CD4-positive, alpha-beta T cell (primary cell): ENCODE measurements around the gene DYNLT2B. TPM values are rescaled to one million over a fixed set of nuclear protein-coding genes. Genes with fewer than 3 reads are reported as not detected.

Experiments used
- ATAC-seq: fragments of 200-7000 bp; cut with Tn5 transposase; one replicate; pipeline ENCODE4 v1.10.0; 2022; ENCODE audit warnings: mild to moderate bottlenecking; ENCODE audit not compliant: poor library complexity
- CTCF ChIA-PET: fragments of 350-600 bp; sonication (Branson Sonifier 250); formaldehyde crosslinking; loops from one replicate; lab custom pipeline; 2021; ENCODE audit warnings: antibody characterized with exemption, inconsistent platforms; lab: Charles Lee
- POLR2A ChIA-PET: fragments of 350-600 bp; sonication (Branson Sonifier 250); formaldehyde crosslinking; loops from one replicate; lab custom pipeline; 2021; ENCODE audit warnings: antibody characterized with exemption, inconsistent platforms; lab: Charles Lee
- DNase-seq, 14 experiments: peaks; one replicate each; pipeline ENCODE4 v3.0.0-alpha.2; 2013 to 2020; ENCODE audit warnings: mixed read lengths in 2 of 14
- H3K27ac ChIP-seq, 2 donors: one replicate each; pipeline versions ENCODE4 v1.5.1 to v1.7.0; 2013; ENCODE audit warnings: low read length in 2 of 2, low read depth in 1 of 2, mild to moderate bottlenecking in 1 of 2
- H3K27me3 ChIP-seq, 2 experiments: 1 replicate in 1 of 2; 2 replicates in 1 of 2; pipeline versions ENCODE4 v1.6.1 to v1.7.0; 2013; ENCODE audit warnings: low read length in 2 of 2, control low read depth in 1 of 2, mild to moderate bottlenecking in 1 of 2, moderate library complexity in 1 of 2; ENCODE audit not compliant: insufficient read depth in 2 of 2, control insufficient read depth in 1 of 2
- H3K36me3 ChIP-seq: one replicate; pipeline ENCODE4 v1.6.1; 2013; ENCODE audit warnings: low read length, control low read depth; ENCODE audit not compliant: insufficient read depth
- H3K4me1 ChIP-seq: one replicate; pipeline ENCODE4 v1.6.1; 2013; ENCODE audit warnings: low read length, control low read depth; ENCODE audit not compliant: insufficient read depth
- H3K4me3 ChIP-seq: one replicate; pipeline ENCODE4 v1.5.1; 2013; ENCODE audit warnings: mild to moderate bottlenecking, low read length, moderate library complexity
- H3K9me3 ChIP-seq, 2 experiments: 1 replicate in 1 of 2; 2 replicates in 1 of 2; pipeline versions ENCODE4 v1.6.1 to v1.7.0; 2013; ENCODE audit warnings: low read length in 2 of 2, mild to moderate bottlenecking in 2 of 2, control low read depth in 1 of 2, moderate library complexity in 1 of 2; ENCODE audit not compliant: control insufficient read depth in 1 of 2, insufficient read depth in 1 of 2
- H3K27ac Mint-ChIP-seq: one replicate; pipeline ENCODE4 v1.8.0; 2020; ENCODE audit warnings: mixed read lengths
- H3K27me3 Mint-ChIP-seq: one replicate; pipeline ENCODE4 v1.8.0; 2021; ENCODE audit warnings: mixed read lengths
- H3K36me3 Mint-ChIP-seq: one replicate; pipeline ENCODE4 v1.8.0; 2021; ENCODE audit warnings: low read depth, mixed read lengths
- H3K4me1 Mint-ChIP-seq: one replicate; pipeline ENCODE4 v1.8.0; 2021; ENCODE audit warnings: low read depth, mixed read lengths
- H3K4me3 Mint-ChIP-seq: one replicate; pipeline ENCODE4 v1.8.0; 2020; ENCODE audit warnings: mild to moderate bottlenecking, mixed read lengths
- H3K9me3 Mint-ChIP-seq: one replicate; pipeline ENCODE4 v1.8.0; 2020; ENCODE audit warnings: mixed read lengths
- CTCF ChIP-seq: fragments of 200-600 bp; IDR thresholded peaks from one replicate; pipeline ENCODE4 v1.8.0; 2022; ENCODE audit warnings: antibody characterized with exemption, mild to moderate bottlenecking
- intact Hi-C, 2 experiments: fragments of 100-400 bp; cut with DNase I in 1 of 2; cut with micrococcal nuclease in 1 of 2; formaldehyde crosslinking; loops; one replicate each; pipeline versions ENCODE4 v1.15.1 to v1.9.0; 2023 to 2025; cut with DNase I, micrococcal nuclease
- total RNA-seq, 174 experiments: library from RNA in 2 of 174; stranded (reverse) in 2 of 174; gene quantifications; one replicate each; pipeline ENCODE4 v1.2.3 and lab custom pipeline; 2021 to 2026

The DYNLT2B gene
- total RNA-seq, 2 experiments from 2014 or later = 4.5 to 4.6 TPM

- Histone ChIP-seq H3K4me3 (no peak overlapping the region), H3K36me3 (no peaks in the 10 kb centered on the region), H3K4me1 (no peaks in the 10 kb centered on the region), H3K27ac (no peak overlapping the region), H3K27me3 (no peaks in the 10 kb centered on the region), H3K9me3 (no peaks in the 10 kb centered on the region)
- POLR2A ChIA-PET = no interaction called here
- DNase-seq (no peak), ATAC-seq (no peak)
- no peak overlapping the region for H3K4me3 Mint-ChIP-seq
- no peak for TF ChIP-seq CTCF
- peaks cover 4% of the 10 kb centered on the region for H3K36me3 Mint-ChIP-seq
- no peaks in the 10 kb centered on the region for H3K9me3 Mint-ChIP-seq
- intact Hi-C loops = no loop called here
- H3K27me3 Mint-ChIP-seq = no peaks in the 10 kb centered on the region
- CTCF ChIA-PET = no interaction called here
- H3K4me1 Mint-ChIP-seq = no peaks in the 10 kb centered on the region
- no peak overlapping the region for H3K27ac Mint-ChIP-seq
Measured at GRCh38 chr3:196298521-196298920, 19.5 kb downstream of the DYNLT2B start.

DNA sequence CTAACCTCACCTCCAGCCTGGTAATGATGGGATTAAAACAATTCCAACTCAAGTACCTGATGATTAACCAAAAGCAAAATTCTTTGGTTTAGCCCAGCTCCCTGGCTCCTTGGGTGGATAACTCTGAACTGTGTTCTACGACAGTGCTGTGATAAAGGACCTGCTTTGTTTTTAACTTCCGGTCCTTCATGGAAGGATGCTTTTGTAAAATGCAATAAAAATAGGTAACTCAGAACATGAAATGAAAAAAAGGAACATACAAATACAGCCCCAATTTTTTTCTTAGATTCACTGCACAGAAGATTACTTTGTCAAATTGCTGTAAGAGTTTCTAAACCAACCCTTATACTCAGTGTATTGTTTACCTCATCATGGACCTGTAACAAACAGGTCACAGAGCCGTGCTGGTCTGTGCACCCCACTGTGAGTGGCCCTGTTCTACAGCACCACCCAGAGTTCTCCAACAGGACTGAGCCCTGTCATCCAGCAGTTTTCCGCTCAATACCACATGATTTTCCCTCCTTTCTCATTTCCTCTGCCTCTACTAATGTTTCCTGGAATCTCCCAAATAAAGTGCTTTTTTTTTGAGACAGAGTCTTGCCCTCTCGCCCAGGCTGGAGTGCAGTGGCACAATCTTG is 25.6 kb downstream of the DYNLT2B start:
- Mint-ChIP-seq H3K36me3 (peaks cover 5% of the 10 kb centered on the region), H3K4me3 (no peak overlapping the region), H3K4me1 (peaks cover 11% of the 10 kb centered on the region), H3K27me3 (no peaks in the 10 kb centered on the region), H3K27ac (no peak overlapping the region), H3K9me3 (no peaks in the 10 kb centered on the region)
- ATAC-seq (no peak), DNase-seq (no peak)
- ChIA-PET POLR2A (no interaction called here), CTCF (no interaction called here)
- Histone ChIP-seq H3K4me3 (no peak overlapping the region), H3K9me3 (no peaks in the 10 kb centered on the region), H3K4me1 (peaks cover 7% of the 10 kb centered on the region), H3K27ac (no peak overlapping the region), H3K27me3 (no peaks in the 10 kb centered on the region), H3K36me3 (no peaks in the 10 kb centered on the region)
- intact Hi-C loops = no loop called here
- TF ChIP-seq CTCF = no peak

DNA sequence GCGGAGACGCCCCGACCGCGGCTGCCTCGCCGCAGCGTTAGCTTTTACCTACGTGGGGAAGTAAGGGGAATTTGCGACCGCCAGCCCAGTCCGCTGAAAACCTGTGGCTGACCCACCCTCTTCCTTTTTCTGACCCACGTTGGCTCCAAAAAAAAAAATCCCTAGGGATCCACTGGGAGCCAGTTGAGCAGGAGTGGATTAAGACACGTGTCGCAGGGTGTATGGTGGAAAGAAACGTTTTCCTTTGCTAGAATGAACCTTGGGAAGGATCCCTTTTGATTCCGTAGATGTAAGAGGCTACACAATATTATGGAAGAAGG is 29.9 kb downstream of the DYNLT2B start:
- no peak for TF ChIP-seq CTCF
- peak overlapping the region; percentile 100 for H3K4me3 Mint-ChIP-seq
- peaks cover 3% of the 10 kb centered on the region for H3K36me3 ChIP-seq
- ChIA-PET CTCF (interaction anchor here (0.6 to 1.6 kb wide), 4 partner anchors 22 to 241 kb away, joined by 3 to 6 read pairs (median 4); no protein-coding TSS in a partner anchor), POLR2A (interaction anchor here (1.1 to 1.2 kb wide), 2 partner anchors 13 to 35 kb away, joined by 3 to 8 read pairs; no protein-coding TSS in a partner anchor)
- peak overlapping the region; percentile 99 for H3K27ac Mint-ChIP-seq
- ATAC-seq (peak; percentile 3), DNase-seq (peak in 2 of 14 experiments; percentile 9 to 72)
- H3K4me1 Mint-ChIP-seq = peaks cover 48% of the 10 kb centered on the region
- H3K9me3 ChIP-seq = no peaks in the 10 kb centered on the region
- H3K9me3 Mint-ChIP-seq = no peaks in the 10 kb centered on the region
- no peaks in the 10 kb centered on the region for H3K27me3 Mint-ChIP-seq
- peaks cover 10% of the 10 kb centered on the region for H3K36me3 Mint-ChIP-seq
- peak overlapping the region; percentile 63 to 80 for H3K27ac ChIP-seq
- peak overlapping the region; percentile 100 for H3K4me3 ChIP-seq
- no peaks in the 10 kb centered on the region for H3K27me3 ChIP-seq
- intact Hi-C loops = no loop called here
- peaks cover 22% of the 10 kb centered on the region for H3K4me1 ChIP-seq
